B cell (primary cell): Measurements from ENCODE around the gene TMEM250. TPM values are rescaled to one million over a fixed set of nuclear protein-coding genes. Genes with fewer than 3 reads are reported as not detected.

Experiments
- ATAC-seq: fragments of 200-7000 bp; cut with Tn5 transposase; one replicate; pipeline ENCODE4 v1.10.0; 2021; ENCODE audit warnings: low read depth, mild to moderate bottlenecking, moderate number of reproducible peaks, moderate library complexity
- CTCF ChIA-PET: fragments of 350-600 bp; sonication (Branson Sonifier 250); formaldehyde crosslinking; loops from one replicate; lab custom pipeline; 2021; ENCODE audit warnings: antibody characterized with exemption, inconsistent platforms; lab: Charles Lee
- POLR2A ChIA-PET: fragments of 350-600 bp; sonication (Branson Sonifier 250); formaldehyde crosslinking; loops from one replicate; lab custom pipeline; 2021; ENCODE audit warnings: antibody characterized with exemption; lab: Charles Lee
- DNase-seq: peaks from one replicate; pipeline ENCODE4 v3.0.0; 2013
- H2AFZ ChIP-seq: 2 replicates; pipeline ENCODE4 v1.6.1; 2012; ENCODE audit warnings: mild to moderate bottlenecking, low read depth, low read length; ENCODE audit not compliant: insufficient read depth, poor library complexity, severe bottlenecking
- H3K27ac ChIP-seq, 2 donors: 1 replicate in 1 of 2; 2 replicates in 1 of 2; pipeline ENCODE4 v1.5.1; 2012 to 2013; ENCODE audit warnings: low read length in 2 of 2, mild to moderate bottlenecking in 2 of 2, moderate library complexity in 1 of 2
- H3K27me3 ChIP-seq, 4 experiments: fragments of 200-600 bp in 1 of 4; sonication (generic) in 1 of 4; replicated peaks in 1 of 4; 1 replicate in 2 of 4; 2 replicates in 2 of 4; pipeline versions ENCODE4 v1.6.1 to v1.7.0; 2013 to 2016; ENCODE audit warnings: low read length in 3 of 4, mild to moderate bottlenecking in 2 of 4, mixed read lengths in 1 of 4, moderate library complexity in 1 of 4; ENCODE audit not compliant: insufficient read depth in 4 of 4, control insufficient read depth in 3 of 4; ENCODE audit errors: control extremely low read depth in 1 of 4
- H3K36me3 ChIP-seq, 2 experiments: replicated peaks in 1 of 2; 1 replicate in 1 of 2; 2 replicates in 1 of 2; pipeline versions ENCODE4 v1.6.1 to v1.7.1; 2013; ENCODE audit warnings: low read length in 1 of 2; ENCODE audit not compliant: insufficient read depth in 2 of 2, control insufficient read depth in 1 of 2; ENCODE audit errors: control extremely low read depth in 1 of 2, extremely low read depth in 1 of 2
- H3K4me1 ChIP-seq, 2 donors: fragments of 200-600 bp in 1 of 2; sonication (generic) in 1 of 2; 1 replicate in 1 of 2; 2 replicates in 1 of 2; pipeline versions ENCODE4 v1.5.1 to v1.6.1; 2013 to 2017; ENCODE audit warnings: low read length in 2 of 2; ENCODE audit not compliant: control insufficient read depth in 2 of 2, insufficient read depth in 2 of 2
- H3K4me2 ChIP-seq: replicated peaks from 2 replicates; pipeline ENCODE3; 2012; ENCODE audit warnings: mild to moderate bottlenecking, low read depth, low read length; ENCODE audit not compliant: poor library complexity, severe bottlenecking
- H3K4me3 ChIP-seq, 5 experiments: fragments of 200-600 bp in 1 of 5; sonication (generic) in 1 of 5; 1 replicate in 3 of 5; 2 replicates in 2 of 5; pipeline versions ENCODE4 v1.5.1 to v1.7.0; 2011 to 2016; ENCODE audit warnings: low read length in 4 of 5, mild to moderate bottlenecking in 4 of 5, low read depth in 2 of 5, control low read depth in 1 of 5, moderate library complexity in 1 of 5; ENCODE audit not compliant: insufficient read depth in 1 of 5; ENCODE audit errors: control extremely low read depth in 1 of 5, extremely low read depth in 1 of 5
- H3K79me2 ChIP-seq: fragments of 200-600 bp; sonication (generic); one replicate; pipeline ENCODE4 v1.6.0; 2016; ENCODE audit warnings: low read length; ENCODE audit not compliant: control insufficient read depth, insufficient read depth
- H3K9ac ChIP-seq: fragments of 200-600 bp; sonication (generic); 2 replicates; pipeline ENCODE4 v1.6.1; 2017; ENCODE audit warnings: mild to moderate bottlenecking, low read length, moderate library complexity
- H3K9me3 ChIP-seq, 3 donors: one replicate each; pipeline versions ENCODE4 v1.6.1 to v1.7.1; 2013; ENCODE audit warnings: low read length in 2 of 3; ENCODE audit not compliant: control insufficient read depth in 2 of 3, insufficient read depth in 1 of 3; ENCODE audit errors: control extremely low read depth in 1 of 3
- H4K20me1 ChIP-seq: 2 replicates; pipeline ENCODE4 v1.6.0; 2012; ENCODE audit warnings: mild to moderate bottlenecking, low read length; ENCODE audit not compliant: insufficient read depth, control insufficient read depth, poor library complexity, severe bottlenecking
- H3K27ac Mint-ChIP-seq: one replicate; pipeline ENCODE4 v1.8.0; 2021; ENCODE audit warnings: mixed read lengths
- H3K27me3 Mint-ChIP-seq: one replicate; pipeline ENCODE4 v1.8.0; 2021; ENCODE audit warnings: mixed read lengths
- H3K4me1 Mint-ChIP-seq: one replicate; pipeline ENCODE4 v1.8.0; 2021; ENCODE audit warnings: mixed read lengths
- H3K4me3 Mint-ChIP-seq: one replicate; pipeline ENCODE4 v1.8.0; 2021; ENCODE audit warnings: mixed read lengths
- H3K9me3 Mint-ChIP-seq: one replicate; pipeline ENCODE4 v1.8.0; 2022; ENCODE audit warnings: mixed read lengths; ENCODE audit not compliant: insufficient read depth
- EZH2 ChIP-seq: IDR thresholded peaks from 2 replicates; pipeline ENCODE4 v1.6.1; 2012; ENCODE audit warnings: borderline replicate concordance, low read depth, mild to moderate bottlenecking, moderate library complexity, low read length; ENCODE audit not compliant: insufficient read depth, poor library complexity, severe bottlenecking
- WGBS: methylation state at CpG from one replicate; pipeline ENCODE4 v1.1.5; 2013; ENCODE audit warnings: missing lambda C conversion rate; ENCODE audit not compliant: insufficient coverage; 5-methylcytosine and 5-hydroxymethylcytosine counted together
- intact Hi-C: fragments of 100-400 bp; cut with micrococcal nuclease; formaldehyde crosslinking; loops from one replicate; pipeline ENCODE4 v1.10.0; 2022
- polyA plus RNA-seq: library from polyadenylated mRNA; depleted of rRNA; stranded (reverse); fragments of >200 nt; gene quantifications from 2 replicates; pipeline ENCODE4 v1.2.3, GENCODE V29; 2012
- total RNA-seq, 2 donors: library from RNA; stranded (reverse); fragments of 120-200 nt in 1 of 2; gene quantifications; 1 replicate in 1 of 2; 2 replicates in 1 of 2; pipeline versions ENCODE4 v1.2.3 to v1.2.4, GENCODE V29; 2013 to 2022
- TF ChIP-seq, protein P1 (sequence below): fragments of 200-600 bp; IDR thresholded peaks from one replicate; pipeline ENCODE4 v1.8.0; 2022; ENCODE audit warnings: antibody characterized with exemption, mild to moderate bottlenecking

The TMEM250 gene
- total and polyA plus RNA-seq, 2 donors (not counting 1 experiment from before 2014, with no cell fraction given) = 11.1 to 29.6 TPM

DNA sequence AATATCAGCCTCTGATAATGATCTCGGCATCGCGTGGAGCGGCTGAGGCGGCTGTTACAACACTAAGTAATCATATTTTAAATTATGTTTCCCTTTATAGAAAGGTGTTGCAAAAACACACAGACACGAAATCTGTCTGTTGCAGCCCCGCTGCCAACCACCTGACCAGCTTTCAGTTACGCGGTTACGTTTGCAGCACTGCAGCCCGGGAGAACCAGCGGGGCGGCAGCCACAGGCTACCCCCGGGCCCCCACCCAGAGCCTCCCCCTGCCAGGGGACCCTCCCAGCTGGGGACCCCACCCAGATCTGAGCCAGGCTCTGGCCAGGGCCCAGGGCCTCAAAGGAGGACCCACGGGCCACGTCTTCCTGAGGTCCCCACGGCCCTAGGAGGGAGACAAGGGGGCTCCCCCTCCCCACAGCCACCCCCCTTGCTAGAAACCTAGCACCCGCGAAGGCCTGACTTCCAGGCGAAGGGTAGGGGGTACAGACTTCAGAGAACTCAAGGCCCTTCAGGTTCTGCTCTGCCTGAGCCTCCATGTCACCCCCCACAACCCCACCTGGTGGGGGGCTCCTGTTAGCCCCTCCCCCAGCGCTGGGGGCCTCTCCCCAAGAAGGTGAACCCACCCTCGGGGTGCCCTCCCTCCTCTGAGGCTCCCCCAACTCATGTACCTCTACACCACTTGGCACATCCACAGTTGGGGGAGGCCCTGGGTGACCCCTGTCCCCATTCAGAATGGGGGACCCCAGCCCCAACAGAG is 29.6 kb downstream of the TMEM250 start:
- ChIA-PET POLR2A (no interaction called here), CTCF (interaction anchor here (0.6 to 3.5 kb wide), 5 partner anchors 18 to 53 kb away, joined by 3 to 56 read pairs (median 7); no protein-coding TSS in a partner anchor)
- TF ChIP-seq, protein P1, sequence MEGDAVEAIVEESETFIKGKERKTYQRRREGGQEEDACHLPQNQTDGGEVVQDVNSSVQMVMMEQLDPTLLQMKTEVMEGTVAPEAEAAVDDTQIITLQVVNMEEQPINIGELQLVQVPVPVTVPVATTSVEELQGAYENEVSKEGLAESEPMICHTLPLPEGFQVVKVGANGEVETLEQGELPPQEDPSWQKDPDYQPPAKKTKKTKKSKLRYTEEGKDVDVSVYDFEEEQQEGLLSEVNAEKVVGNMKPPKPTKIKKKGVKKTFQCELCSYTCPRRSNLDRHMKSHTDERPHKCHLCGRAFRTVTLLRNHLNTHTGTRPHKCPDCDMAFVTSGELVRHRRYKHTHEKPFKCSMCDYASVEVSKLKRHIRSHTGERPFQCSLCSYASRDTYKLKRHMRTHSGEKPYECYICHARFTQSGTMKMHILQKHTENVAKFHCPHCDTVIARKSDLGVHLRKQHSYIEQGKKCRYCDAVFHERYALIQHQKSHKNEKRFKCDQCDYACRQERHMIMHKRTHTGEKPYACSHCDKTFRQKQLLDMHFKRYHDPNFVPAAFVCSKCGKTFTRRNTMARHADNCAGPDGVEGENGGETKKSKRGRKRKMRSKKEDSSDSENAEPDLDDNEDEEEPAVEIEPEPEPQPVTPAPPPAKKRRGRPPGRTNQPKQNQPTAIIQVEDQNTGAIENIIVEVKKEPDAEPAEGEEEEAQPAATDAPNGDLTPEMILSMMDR = no peak
- no peak for TF ChIP-seq EZH2
- no peaks in the 10 kb centered on the region for H3K79me2 ChIP-seq
- no peak overlapping the region for H3K4me2 ChIP-seq
- H3K9ac ChIP-seq = no peak overlapping the region
- WGBS = 11% methylated on average over 14 of the region's 22 CpGs
- no peaks in the 10 kb centered on the region for H4K20me1 ChIP-seq
- Mint-ChIP-seq H3K4me1 (peaks cover 9% of the 10 kb centered on the region), H3K27me3 (peaks cover 26% of the 10 kb centered on the region), H3K27ac (no peak overlapping the region), H3K4me3 (no peak overlapping the region), H3K9me3 (no peaks in the 10 kb centered on the region)
- H2AFZ ChIP-seq = no peak overlapping the region
- ATAC-seq = no peak
- H3K9me3 ChIP-seq = no peaks in the 10 kb centered on the region
- H3K4me3 ChIP-seq = no peak overlapping the region
- H3K27ac ChIP-seq = no peak overlapping the region
- no peak for DNase-seq
- H3K4me1 ChIP-seq = peaks cover 3 to 8% of the 10 kb centered on the region in 2 donors
- peaks cover 0 to 47% (median 8%) of the 10 kb centered on the region in 4 experiments for H3K27me3 ChIP-seq
- intact Hi-C loops = loop anchor here (1.0 kb wide), 1 partner anchor 34 kb away; no protein-coding TSS in a partner anchor
- H3K36me3 ChIP-seq = no peaks in the 10 kb centered on the region

GRCh38 chr9:136088481-136088938 is 30.2 kb downstream of the TMEM250 start:
- Mint-ChIP-seq H3K4me1 (peaks cover 6% of the 10 kb centered on the region), H3K27me3 (peaks cover 26% of the 10 kb centered on the region), H3K27ac (no peak overlapping the region), H3K9me3 (no peaks in the 10 kb centered on the region), H3K4me3 (no peak overlapping the region)
- H3K27ac ChIP-seq = no peak overlapping the region
- no peak overlapping the region for H3K9ac ChIP-seq
- H3K9me3 ChIP-seq = no peaks in the 10 kb centered on the region
- TF ChIP-seq EZH2 = no peak
- TF ChIP-seq, protein P1 = no peak
- no peak overlapping the region for H3K4me2 ChIP-seq
- peaks cover 0 to 42% (median 6%) of the 10 kb centered on the region in 4 experiments for H3K27me3 ChIP-seq
- ChIA-PET CTCF (interaction anchor here (1.4 to 3.5 kb wide), 2 partner anchors 34 kb away, joined by 5 to 56 read pairs; no protein-coding TSS in a partner anchor), POLR2A (no interaction called here)
- H2AFZ ChIP-seq = no peak overlapping the region
- no peak overlapping the region for H3K4me3 ChIP-seq
- intact Hi-C loops = no loop called here
- peaks cover 0 to 4% of the 10 kb centered on the region in 2 donors for H3K4me1 ChIP-seq
- 69% methylated on average over 14 of the region's 15 CpGs for WGBS
- H3K36me3 ChIP-seq = no peaks in the 10 kb centered on the region
- DNase-seq (no peak), ATAC-seq (no peak)
- H3K79me2 ChIP-seq = no peaks in the 10 kb centered on the region
- H4K20me1 ChIP-seq = no peaks in the 10 kb centered on the region
